Body of pancreas (tissue), 4 donors: ENCODE results near the gene FUT2. TPM values are rescaled to one million over a fixed set of nuclear protein-coding genes. Genes with fewer than 3 reads are reported as not detected.

Source experiments
- ATAC-seq: fragments of 150-250 bp; one replicate; pipeline ENCODE4 v1.9.1; 2016
- DNase-seq, 4 donors: peaks; one replicate each; pipeline ENCODE4 v3.0.0-alpha.2; 2019
- H3K27ac ChIP-seq, 4 donors: fragments of 200-600 bp; sonication (generic); 1 replicate in 3 of 4; 2 replicates in 1 of 4; pipeline versions ENCODE4 v1.5.1 to v1.6.1; 2016 to 2019; ENCODE audit warnings: mild to moderate bottlenecking in 1 of 4, mixed read lengths in 1 of 4, moderate library complexity in 1 of 4
- H3K27me3 ChIP-seq, 2 donors: fragments of 200-600 bp; sonication (generic); one replicate each; pipeline ENCODE4 v1.6.0; 2016; ENCODE audit warnings: mild to moderate bottlenecking in 1 of 2
- H3K36me3 ChIP-seq, 2 donors: fragments of 200-600 bp; sonication (generic); replicated peaks in 1 of 2; 2 replicates each; pipeline ENCODE4 v1.5.1; 2016; ENCODE audit warnings: low read depth in 2 of 2; ENCODE audit not compliant: insufficient read depth in 1 of 2
- H3K4me1 ChIP-seq: fragments of 200-600 bp; sonication (generic); one replicate; pipeline ENCODE4 v1.6.0; 2016
- H3K4me3 ChIP-seq, 2 donors: fragments of 200-600 bp; sonication (generic); 1 replicate in 1 of 2; 2 replicates in 1 of 2; pipeline ENCODE4 v1.5.1; 2016 to 2019
- H3K9me3 ChIP-seq, 3 donors: fragments of 200-600 bp; sonication (generic); 1 replicate in 2 of 3; 2 replicates in 1 of 3; pipeline ENCODE4 v1.5.1; 2016
- POLR2A ChIP-seq, 3 donors: fragments of 450-650 bp; IDR thresholded peaks; one replicate each; pipeline ENCODE4 v1.6.1; 2016; ENCODE audit warnings: antibody characterized with exemption in 3 of 3, mild to moderate bottlenecking in 2 of 3
- WGBS, 2 donors: methylation state at CpG; one replicate each; pipeline ENCODE4 v1.1.5; 2017; 5-methylcytosine and 5-hydroxymethylcytosine counted together
- intact Hi-C: fragments of 100-400 bp; cut with DNase I; formaldehyde crosslinking; loops from one replicate; pipeline ENCODE4 v1.15.1; 2023
- total RNA-seq, 2 donors: library from RNA; depleted of rRNA; stranded (reverse); fragments of >200 nt; gene quantifications; one replicate each; pipeline ENCODE4 v1.1.0, GENCODE V29; 2016
- TF ChIP-seq, protein P1 (sequence below), 7 experiments: fragments of 450-650 bp in 4 of 7; fragments of 200-600 bp in 3 of 7; sonication (generic) in 3 of 7; IDR thresholded peaks; one replicate each; pipeline ENCODE4 v1.5.1; 2016 to 2019; ENCODE audit warnings: antibody characterized with exemption in 7 of 7

FUT2 gene
- total RNA-seq, 2 donors from 2014 or later, result 2.0 to 3.4 TPM

DNA sequence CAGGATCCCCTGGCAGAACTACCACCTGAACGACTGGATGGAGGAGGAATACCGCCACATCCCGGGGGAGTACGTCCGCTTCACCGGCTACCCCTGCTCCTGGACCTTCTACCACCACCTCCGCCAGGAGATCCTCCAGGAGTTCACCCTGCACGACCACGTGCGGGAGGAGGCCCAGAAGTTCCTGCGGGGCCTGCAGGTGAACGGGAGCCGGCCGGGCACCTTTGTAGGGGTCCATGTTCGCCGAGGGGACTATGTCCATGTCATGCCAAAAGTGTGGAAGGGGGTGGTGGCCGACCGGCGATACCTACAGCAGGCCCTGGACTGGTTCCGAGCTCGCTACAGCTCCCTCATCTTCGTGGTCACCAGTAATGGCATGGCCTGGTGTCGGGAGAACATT is 7.5 kb downstream of the FUT2 start:
- WGBS, 2 donors, result 94 to 96% methylated on average over 8 to 23 of the region's 23 CpGs
- H3K9me3 ChIP-seq, result no peaks in the 10 kb centered on the region
- TF ChIP-seq, protein P1, sequence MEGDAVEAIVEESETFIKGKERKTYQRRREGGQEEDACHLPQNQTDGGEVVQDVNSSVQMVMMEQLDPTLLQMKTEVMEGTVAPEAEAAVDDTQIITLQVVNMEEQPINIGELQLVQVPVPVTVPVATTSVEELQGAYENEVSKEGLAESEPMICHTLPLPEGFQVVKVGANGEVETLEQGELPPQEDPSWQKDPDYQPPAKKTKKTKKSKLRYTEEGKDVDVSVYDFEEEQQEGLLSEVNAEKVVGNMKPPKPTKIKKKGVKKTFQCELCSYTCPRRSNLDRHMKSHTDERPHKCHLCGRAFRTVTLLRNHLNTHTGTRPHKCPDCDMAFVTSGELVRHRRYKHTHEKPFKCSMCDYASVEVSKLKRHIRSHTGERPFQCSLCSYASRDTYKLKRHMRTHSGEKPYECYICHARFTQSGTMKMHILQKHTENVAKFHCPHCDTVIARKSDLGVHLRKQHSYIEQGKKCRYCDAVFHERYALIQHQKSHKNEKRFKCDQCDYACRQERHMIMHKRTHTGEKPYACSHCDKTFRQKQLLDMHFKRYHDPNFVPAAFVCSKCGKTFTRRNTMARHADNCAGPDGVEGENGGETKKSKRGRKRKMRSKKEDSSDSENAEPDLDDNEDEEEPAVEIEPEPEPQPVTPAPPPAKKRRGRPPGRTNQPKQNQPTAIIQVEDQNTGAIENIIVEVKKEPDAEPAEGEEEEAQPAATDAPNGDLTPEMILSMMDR (IDR thresholded peaks at IDR 0.05), result no peak
- H3K27ac ChIP-seq, result no peak overlapping the region
- no peaks in the 10 kb centered on the region for H3K27me3 ChIP-seq
- DNase-seq (no peak), ATAC-seq (no peak)
- H3K36me3 ChIP-seq, result no peaks in the 10 kb centered on the region
- H3K4me1 ChIP-seq, result peaks cover 2% of the 10 kb centered on the region
- H3K4me3 ChIP-seq, result no peak overlapping the region
- intact Hi-C loops, result no loop called here

GRCh38 chr19:48705431-48705830 is 9.7 kb downstream of the FUT2 start:
- intact Hi-C loops, result no loop called here
- ATAC-seq, result no peak
- WGBS, 2 donors, result 47 to 69% methylated on average over 2 of the region's 2 CpGs

DNA sequence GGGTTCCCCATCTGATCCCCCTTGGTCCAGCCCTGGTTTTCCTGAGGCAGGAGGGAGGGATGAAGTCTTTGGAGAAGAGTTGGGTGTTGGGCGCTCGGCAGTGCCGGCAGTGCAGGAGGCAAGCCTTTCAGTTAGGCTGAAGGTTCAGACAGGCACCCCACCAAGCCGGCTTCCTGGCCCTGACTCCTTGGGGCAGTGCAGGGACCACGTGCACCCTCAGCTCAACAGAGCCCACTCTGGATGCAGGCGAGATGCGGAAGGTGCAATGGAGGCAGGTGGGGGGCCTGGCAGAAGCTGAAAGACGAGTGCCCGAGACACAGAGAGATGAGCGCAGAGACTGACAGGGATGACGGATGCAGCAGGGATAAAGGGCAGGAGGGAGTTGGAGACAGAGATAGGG is 12.7 kb downstream of the FUT2 start:
- no peaks in the 10 kb centered on the region for H3K36me3 ChIP-seq
- no peak for DNase-seq
- no peaks in the 10 kb centered on the region for H3K27me3 ChIP-seq
- TF ChIP-seq, protein P1 (IDR thresholded peaks at IDR 0.05), result no peak
- no peaks in the 10 kb centered on the region for H3K9me3 ChIP-seq
- H3K4me3 ChIP-seq, result no peak overlapping the region
- intact Hi-C loops, result no loop called here
- ATAC-seq, result no peak
- peaks cover 5% of the 10 kb centered on the region for H3K4me1 ChIP-seq
- H3K27ac ChIP-seq, result no peak overlapping the region
- whole genome bisulfite sequencing, 2 donors, result 64 to 71% methylated on average over 11 of the region's 11 CpGs

More at GRCh38 chr19:48705431-48705830, 9.7 kb downstream of the FUT2 start:
- Histone ChIP-seq H3K27ac (no peak overlapping the region), H3K4me3 (no peak overlapping the region), H3K9me3 (no peaks in the 10 kb centered on the region), H3K4me1 (no peaks in the 10 kb centered on the region), H3K36me3 (no peaks in the 10 kb centered on the region), H3K27me3 (no peaks in the 10 kb centered on the region)
- DNase-seq, result no peak
- TF ChIP-seq, protein P1 (IDR thresholded peaks at IDR 0.05), result no peak
- TF ChIP-seq POLR2A (IDR thresholded peaks at IDR 0.05), result no peak

DNA sequence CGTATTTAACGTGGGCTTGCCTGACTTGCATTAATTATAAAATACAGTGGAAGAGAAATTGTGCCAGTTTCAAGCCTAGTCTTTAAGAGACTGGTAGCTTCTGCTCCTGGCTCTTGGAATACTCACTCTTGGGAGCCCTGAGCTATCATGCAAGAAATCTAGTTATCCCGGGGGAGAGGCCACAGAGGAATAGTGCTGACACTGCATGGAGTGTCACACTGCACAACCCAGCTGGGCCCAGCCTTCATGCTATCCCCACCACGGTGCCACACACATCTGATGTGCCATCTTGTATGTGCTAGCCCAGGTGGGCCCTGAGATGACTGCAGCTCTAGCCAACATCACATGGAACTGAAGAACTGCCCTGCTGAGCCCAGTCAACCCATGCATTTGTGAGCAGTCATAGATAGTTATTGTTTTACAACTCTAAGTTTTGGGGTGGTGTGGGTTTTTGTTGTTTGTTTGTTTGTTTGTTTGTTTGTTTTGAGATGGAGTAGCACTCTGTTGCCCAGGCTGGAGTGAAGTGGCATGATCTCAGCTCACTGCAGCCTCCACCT is 15.4 kb downstream of the FUT2 start:
- intact Hi-C loops, result no loop called here
- Histone ChIP-seq H3K4me3 (no peak overlapping the region), H3K36me3 (no peaks in the 10 kb centered on the region), H3K4me1 (peaks cover 25% of the 10 kb centered on the region), H3K27me3 (no peaks in the 10 kb centered on the region), H3K27ac (no peak overlapping the region), H3K9me3 (no peaks in the 10 kb centered on the region)
- ATAC-seq (no peak), DNase-seq (no peak)
- TF ChIP-seq POLR2A (IDR thresholded peaks at IDR 0.05), result no peak
- TF ChIP-seq, protein P1 (IDR thresholded peaks at IDR 0.05), result no peak
- WGBS, 2 donors, result 83 to 93% methylated on average over 4 of the region's 4 CpGs
